WTC11 (cell line): ENCODE data around the gene MPI. TPM values are rescaled to one million over a fixed set of nuclear protein-coding genes. Genes with fewer than 3 reads are reported as not detected.

Experiments used
- ATAC-seq: fragments of 200-7000 bp; cut with Tn5 transposase; 2 replicates; pipeline ENCODE4 v1.10.0; 2021; ENCODE audit warnings: mild to moderate bottlenecking, moderate library complexity
- CTCF ChIA-PET: fragments of 300-600 bp; sonication (Branson Sonifier 250); formaldehyde crosslinking; loops from one replicate; lab custom pipeline; 2021; ENCODE audit warnings: antibody characterized with exemption; lab: Charles Lee
- POLR2A ChIA-PET: fragments of 350-600 bp; sonication (Branson Sonifier 250); formaldehyde crosslinking; loops from one replicate; lab custom pipeline; 2021; ENCODE audit warnings: antibody characterized with exemption; lab: Charles Lee
- DNase-seq: peaks from one replicate; pipeline ENCODE4 v3.0.0; 2021; ENCODE audit warnings: low spot score
- H3K27ac Mint-ChIP-seq: 2 replicates; pipeline ENCODE4 v1.8.0; 2021; ENCODE audit warnings: mixed read lengths
- H3K27me3 Mint-ChIP-seq: 2 replicates; pipeline ENCODE4 v1.8.0; 2021; ENCODE audit warnings: low read depth, mild to moderate bottlenecking, moderate library complexity, mixed read lengths
- H3K36me3 Mint-ChIP-seq: 2 replicates; pipeline ENCODE4 v1.8.0; 2021; ENCODE audit warnings: mixed read lengths
- H3K4me1 Mint-ChIP-seq: 2 replicates; pipeline ENCODE4 v1.8.0; 2022; ENCODE audit warnings: mixed read lengths
- H3K4me3 Mint-ChIP-seq: 2 replicates; pipeline ENCODE4 v1.8.0; 2021; ENCODE audit warnings: mild to moderate bottlenecking, moderate library complexity, mixed read lengths
- H3K9me3 Mint-ChIP-seq: 2 replicates; pipeline ENCODE4 v1.8.0; 2021; ENCODE audit warnings: mixed read lengths
- ATF3 ChIP-seq: sonication (generic); formaldehyde crosslinking; conservative IDR thresholded peaks from 2 replicates; pipeline ENCODE4 v1.8.1; 2022; ENCODE audit warnings: mild to moderate bottlenecking, missing genetic modification reagents
- ELF4 ChIP-seq: sonication (generic); formaldehyde crosslinking; IDR thresholded peaks from 2 replicates; pipeline ENCODE4 v1.8.1; 2022; ENCODE audit warnings: low read depth, mild to moderate bottlenecking, moderate library complexity, missing genetic modification reagents
- EMX1 ChIP-seq: fragments of 250-450 bp; sonication (Bioruptor Pico); IDR thresholded peaks from 2 replicates; pipeline ENCODE4 v1.8.0; 2021; ENCODE audit warnings: mild to moderate bottlenecking
- ETV6 ChIP-seq: sonication (generic); formaldehyde crosslinking; IDR thresholded peaks from 2 replicates; pipeline ENCODE4 v1.8.1; 2022; ENCODE audit warnings: mild to moderate bottlenecking, missing genetic modification reagents
- GRHL2 ChIP-seq: fragments of 250-450 bp; sonication (Bioruptor Pico); IDR thresholded peaks from 2 replicates; pipeline ENCODE4 v1.8.0; 2022; ENCODE audit warnings: mild to moderate bottlenecking, moderate library complexity; ENCODE audit not compliant: insufficient replicate concordance, severe bottlenecking
- GTF2I ChIP-seq: fragments of 250-450 bp; sonication (Bioruptor Pico); conservative IDR thresholded peaks from 2 replicates; pipeline ENCODE4 v1.4.0; 2021; ENCODE audit warnings: mild to moderate bottlenecking
- HMGA2 ChIP-seq: fragments of 250-450 bp; sonication (Bioruptor Pico); IDR thresholded peaks from 2 replicates; pipeline ENCODE4 v1.4.0; 2021; ENCODE audit warnings: mild to moderate bottlenecking, moderate library complexity
- IRF1 ChIP-seq: sonication (generic); formaldehyde crosslinking; IDR thresholded peaks from 2 replicates; pipeline ENCODE4 v1.8.0; 2023; ENCODE audit warnings: missing genetic modification reagents
- IRF2 ChIP-seq: sonication (generic); formaldehyde crosslinking; IDR thresholded peaks from 2 replicates; pipeline ENCODE4 v1.8.0; 2022; ENCODE audit warnings: low read depth, missing genetic modification reagents, borderline replicate concordance
- JAZF1 ChIP-seq: fragments of 250-450 bp; sonication (Bioruptor Pico); IDR thresholded peaks from 2 replicates; pipeline ENCODE4 v1.9.0; 2021; ENCODE audit warnings: moderate library complexity, mild to moderate bottlenecking, inconsistent platforms
- JUN ChIP-seq: sonication (generic); formaldehyde crosslinking; IDR thresholded peaks from 2 replicates; pipeline ENCODE4 v1.8.0; 2023; ENCODE audit warnings: mild to moderate bottlenecking, missing genetic modification reagents
- MAX ChIP-seq: sonication (generic); formaldehyde crosslinking; IDR thresholded peaks from 2 replicates; pipeline ENCODE4 v1.8.0; 2022; ENCODE audit warnings: mild to moderate bottlenecking, missing genetic modification reagents
- NFYB ChIP-seq: sonication (generic); formaldehyde crosslinking; conservative IDR thresholded peaks from 2 replicates; pipeline ENCODE4 v1.8.0; 2022; ENCODE audit warnings: low read depth, missing genetic modification reagents
- NR2C2 ChIP-seq: sonication (generic); formaldehyde crosslinking; IDR thresholded peaks from 2 replicates; pipeline ENCODE4 v1.8.0; 2022; ENCODE audit warnings: mild to moderate bottlenecking, missing genetic modification reagents
- PRDM15 ChIP-seq: sonication (generic); formaldehyde crosslinking; IDR thresholded peaks from 2 replicates; pipeline ENCODE4 v1.8.0; 2022; ENCODE audit warnings: missing genetic modification reagents
- RELA ChIP-seq: sonication (generic); formaldehyde crosslinking; IDR thresholded peaks from 2 replicates; pipeline ENCODE4 v1.8.1; 2022; ENCODE audit warnings: missing genetic modification reagents, mild to moderate bottlenecking, borderline replicate concordance
- TEAD1 ChIP-seq: sonication (generic); formaldehyde crosslinking; IDR thresholded peaks from 2 replicates; pipeline ENCODE4 v1.8.0; 2022; ENCODE audit warnings: mild to moderate bottlenecking, missing genetic modification reagents
- TP53 ChIP-seq: sonication (generic); formaldehyde crosslinking; IDR thresholded peaks from 2 replicates; pipeline ENCODE4 v1.8.1; 2023; ENCODE audit warnings: mild to moderate bottlenecking, missing genetic modification reagents
- ZNF121 ChIP-seq: sonication (generic); formaldehyde crosslinking; IDR thresholded peaks from 2 replicates; pipeline ENCODE4 v1.8.0; 2023; ENCODE audit warnings: missing genetic modification reagents
- ZNF232 ChIP-seq: sonication (generic); formaldehyde crosslinking; IDR thresholded peaks from 2 replicates; pipeline ENCODE4 v1.8.0; 2022; ENCODE audit warnings: mild to moderate bottlenecking, missing genetic modification reagents
- ZNF281 ChIP-seq: sonication (generic); formaldehyde crosslinking; IDR thresholded peaks from 2 replicates; pipeline ENCODE4 v1.8.0; 2023; ENCODE audit warnings: mild to moderate bottlenecking, missing genetic modification reagents
- ZNF671 ChIP-seq: fragments of 250-450 bp; sonication (Bioruptor Pico); IDR thresholded peaks from 2 replicates; pipeline ENCODE4 v1.8.0; 2021; ENCODE audit warnings: mild to moderate bottlenecking
- total RNA-seq: library from RNA; stranded (reverse); gene quantifications from 3 replicates; pipeline ENCODE4 v1.2.3, GENCODE V29; 2021

Gene MPI
- total RNA-seq, 1 experiment from 2014 or later: 36.3 TPM

- TF ChIP-seq TEAD1 (CRISPR knock-in tag) (no peak), MAX (CRISPR knock-in tag) (no peak), ZNF121 (CRISPR knock-in tag) (no peak), RELA (CRISPR knock-in tag) (no peak), ELF4 (CRISPR knock-in tag) (no peak)
Measured at GRCh38 chr15:74840851-74841775, 48.7 kb upstream of the MPI start (continued).

- H3K27ac Mint-ChIP-seq: peak overlapping the region; percentile 70; the same call in 1 of the 2 replicates
- H3K9me3 Mint-ChIP-seq: no peaks in the 10 kb centered on the region
- no peaks in the 10 kb centered on the region for H3K27me3 Mint-ChIP-seq
- H3K36me3 Mint-ChIP-seq: peaks cover 3% of the 10 kb centered on the region
- peak overlapping the region; percentile 87 for H3K4me3 Mint-ChIP-seq
- H3K4me1 Mint-ChIP-seq: peaks cover 21% of the 10 kb centered on the region
- DNase-seq (no peak), ATAC-seq (no peak)
- TF ChIP-seq ZNF671 (CRISPR knock-in tag) (no peak), IRF2 (CRISPR knock-in tag) (no peak), ZNF121 (CRISPR knock-in tag) (no peak), HMGA2 (no peak), NFYB (CRISPR knock-in tag) (no peak), NR2C2 (no peak), PRDM15 (CRISPR knock-in tag) (no peak), TP53 (CRISPR knock-in tag) (no peak), JAZF1 (no peak), EMX1 (CRISPR knock-in tag) (no peak)
- CTCF ChIA-PET: interaction anchor here (0.6 to 5.1 kb wide), 24 partner anchors 14 to 211 kb away, joined by 3 to 34 read pairs (median 5); partner anchors contain the start of genes CPLX3, CSK, FAM219B and MPI
- POLR2A ChIA-PET: interaction anchor here (0.6 to 1.6 kb wide), 8 partner anchors 14 to 82 kb away, joined by 3 to 8 read pairs (median 4); partner anchors contain the start of genes CPLX3 and FAM219B
Measured at GRCh38 chr15:74841891-74842373, 47.9 kb upstream of the MPI start.

GRCh38 chr15:74842581-74843444, 47.0 kb upstream of the MPI start, which contains the start of gene ULK3:
Gene ULK3, minus strand, starts transcription at chr15:74843156. Its CDS starts 51 bp downstream, at chr15:74843105.
- H3K27ac Mint-ChIP-seq: peak within 1 kb of the TSS; percentile 91
- peak; percentile 87 for DNase-seq
- H3K4me3 Mint-ChIP-seq: peak within 1 kb of the TSS; percentile 87
- no peaks in the 10 kb centered on the region for H3K27me3 Mint-ChIP-seq
- ATAC-seq: peak; percentile 87
- H3K9me3 Mint-ChIP-seq: no peaks in the 10 kb centered on the region
- peaks cover 21% of the 10 kb centered on the region for H3K4me1 Mint-ChIP-seq
- POLR2A ChIA-PET: interaction anchor here (0.6 to 1.6 kb wide), 8 partner anchors 13 to 83 kb away, joined by 3 to 8 read pairs (median 4); partner anchors contain the start of genes CPLX3 and FAM219B
- CTCF ChIA-PET: interaction anchor here (0.6 to 5.1 kb wide), 30 partner anchors 13 to 212 kb away, joined by 3 to 34 read pairs (median 4); partner anchors contain the start of genes CPLX3, CSK, CYP1A1 and FAM219B
- H3K36me3 Mint-ChIP-seq: peaks cover 6% of the 10 kb centered on the region
- no peak for TF ChIP-seq ATF3 (CRISPR knock-in tag)
- no peak for TF ChIP-seq GTF2I (CRISPR knock-in tag)
- TF ChIP-seq JUN (CRISPR knock-in tag): peak; percentile 78; the same call in 1 of the 2 replicates
- no peak for TF ChIP-seq ZNF281 (CRISPR knock-in tag)
- no peak for TF ChIP-seq GRHL2
- TF ChIP-seq IRF1 (CRISPR knock-in tag): no peak; the same call in 1 of the 2 replicates
- no peak for TF ChIP-seq ZNF232
- peak; percentile 69 for TF ChIP-seq ETV6 (CRISPR knock-in tag)
